H9 (cell line): ENCODE results near the gene RSF1. TPM values are rescaled to one million over a fixed set of nuclear protein-coding genes. Genes with fewer than 3 reads are reported as not detected.

Experiments
- DNase-seq: peaks from one replicate; pipeline ENCODE4 v3.0.0-alpha.2; 2017
- H2AFZ ChIP-seq: one replicate; pipeline ENCODE4 v1.6.1; 2013; ENCODE audit warnings: mild to moderate bottlenecking, low read length, control low read depth, moderate library complexity
- H2AK5ac ChIP-seq: 2 replicates; pipeline ENCODE4 v1.6.1; 2013; ENCODE audit warnings: low read length, control low read depth, mixed read lengths; ENCODE audit not compliant: insufficient read length
- H2BK120ac ChIP-seq: one replicate; pipeline ENCODE4 v1.6.1; 2013; ENCODE audit warnings: low read depth, mild to moderate bottlenecking, low read length, control low read depth, inconsistent platforms; ENCODE audit not compliant: poor library complexity, severe bottlenecking
- H2BK12ac ChIP-seq: 2 replicates; pipeline ENCODE4 v1.6.1; 2013; ENCODE audit warnings: low read length, control low read depth, mixed read lengths, low read depth; ENCODE audit not compliant: insufficient read length
- H2BK15ac ChIP-seq: 2 replicates; pipeline ENCODE4 v1.6.1; 2013; ENCODE audit warnings: low read depth, low read length, control low read depth
- H2BK20ac ChIP-seq: one replicate; pipeline ENCODE4 v1.6.1; 2013; ENCODE audit warnings: low read depth, mild to moderate bottlenecking, low read length, control low read depth, inconsistent platforms; ENCODE audit not compliant: poor library complexity, severe bottlenecking
- H2BK5ac ChIP-seq: 2 replicates; pipeline ENCODE4 v1.6.1; 2013; ENCODE audit warnings: low read length, control low read depth, mixed read lengths; ENCODE audit not compliant: insufficient read length
- H3K14ac ChIP-seq: 2 replicates; pipeline ENCODE4 v1.6.1; 2013; ENCODE audit warnings: low read length, control low read depth; ENCODE audit not compliant: insufficient read depth
- H3K18ac ChIP-seq: 2 replicates; pipeline ENCODE4 v1.6.1; 2013; ENCODE audit warnings: low read depth, mild to moderate bottlenecking, mixed read lengths, low read length, control low read depth; ENCODE audit not compliant: insufficient read length
- H3K23ac ChIP-seq: 2 replicates; pipeline ENCODE4 v1.6.1; 2013; ENCODE audit warnings: low read length, control low read depth, mixed read lengths, low read depth; ENCODE audit not compliant: insufficient read length
- H3K23me2 ChIP-seq: 2 replicates; pipeline ENCODE4 v1.6.1; 2013; ENCODE audit warnings: low read depth, mild to moderate bottlenecking, mixed read lengths, low read length, control low read depth; ENCODE audit not compliant: insufficient read length, poor library complexity, severe bottlenecking
- H3K27ac ChIP-seq: 2 replicates; pipeline ENCODE4 v1.5.1; 2013; ENCODE audit warnings: low read length, control low read depth, mixed read lengths, low read depth; ENCODE audit not compliant: insufficient read length
- H3K27me3 ChIP-seq: 2 replicates; pipeline ENCODE4 v1.6.1; 2013; ENCODE audit warnings: low read length, control low read depth, inconsistent platforms; ENCODE audit not compliant: insufficient read depth
- H3K4ac ChIP-seq: 2 replicates; pipeline ENCODE4 v1.6.1; 2013; ENCODE audit warnings: low read depth, mild to moderate bottlenecking, control low read depth, inconsistent platforms, low read length, moderate library complexity
- H3K4me1 ChIP-seq: 2 replicates; pipeline ENCODE4 v1.6.1; 2013; ENCODE audit warnings: low read length, control low read depth, inconsistent platforms; ENCODE audit not compliant: insufficient read depth
- H3K4me2 ChIP-seq: 2 replicates; pipeline ENCODE4 v1.6.1; 2013; ENCODE audit warnings: low read length, control low read depth, mixed read lengths; ENCODE audit not compliant: insufficient read length, insufficient read depth
- H3K56ac ChIP-seq: 2 replicates; pipeline ENCODE4 v1.6.1; 2013; ENCODE audit warnings: low read depth, mild to moderate bottlenecking, mixed read lengths, low read length, control low read depth; ENCODE audit not compliant: insufficient read length
- H3K79me1 ChIP-seq: 2 replicates; pipeline ENCODE4 v1.6.1; 2013; ENCODE audit warnings: low read depth, mild to moderate bottlenecking, moderate library complexity, low read length, control low read depth, inconsistent platforms; ENCODE audit not compliant: insufficient read depth, poor library complexity, severe bottlenecking
- H3K79me2 ChIP-seq: 2 replicates; pipeline ENCODE4 v1.6.1; 2013; ENCODE audit warnings: low read length, control low read depth, inconsistent platforms; ENCODE audit not compliant: insufficient read depth
- H3K9ac ChIP-seq: 2 replicates; pipeline ENCODE4 v1.6.1; 2013; ENCODE audit warnings: low read length, control low read depth, mixed read lengths; ENCODE audit not compliant: insufficient read length; ENCODE audit errors: extremely low read depth
- H3K9me3 ChIP-seq: one replicate; pipeline ENCODE4 v1.6.1; 2013; ENCODE audit warnings: low read depth, low read length, inconsistent platforms; ENCODE audit not compliant: control insufficient read depth
- H3T11ph ChIP-seq: one replicate; pipeline ENCODE4 v1.6.1; 2013; ENCODE audit warnings: mild to moderate bottlenecking, low read length, control low read depth, inconsistent platforms
- H4K20me1 ChIP-seq: one replicate; pipeline ENCODE4 v1.6.1; 2013; ENCODE audit not compliant: control insufficient read depth, insufficient read length, insufficient read depth
- H4K5ac ChIP-seq: 2 replicates; pipeline ENCODE4 v1.6.1; 2013; ENCODE audit warnings: low read depth, mild to moderate bottlenecking, mixed read lengths, low read length, control low read depth; ENCODE audit not compliant: insufficient read length
- H4K8ac ChIP-seq: replicated peaks from 2 replicates; pipeline ENCODE4 v1.6.1; 2013; ENCODE audit warnings: low read length, control low read depth, mixed read lengths, low read depth; ENCODE audit not compliant: insufficient read length
- H4K91ac ChIP-seq: 2 replicates; pipeline ENCODE4 v1.6.1; 2013; ENCODE audit warnings: low read depth, mild to moderate bottlenecking, moderate library complexity, mixed read lengths, low read length, control low read depth; ENCODE audit not compliant: insufficient read length
- H3K27ac Mint-ChIP-seq, 3 experiments: 2 replicates in 2 of 3; 3 replicates in 1 of 3; pipeline ENCODE4 v1.8.0; 2020 to 2021; ENCODE audit warnings: mixed read lengths in 3 of 3, mild to moderate bottlenecking in 1 of 3, moderate library complexity in 1 of 3
- H3K27me3 Mint-ChIP-seq: 2 replicates; pipeline ENCODE4 v1.8.0; 2021; ENCODE audit warnings: low read depth, mild to moderate bottlenecking, moderate library complexity, mixed read lengths
- H3K36me3 Mint-ChIP-seq, 3 experiments: 2 replicates in 2 of 3; 3 replicates in 1 of 3; pipeline ENCODE4 v1.8.0; 2020 to 2021; ENCODE audit warnings: low read depth in 3 of 3, mixed read lengths in 3 of 3; ENCODE audit not compliant: insufficient read depth in 1 of 3
- H3K4me1 Mint-ChIP-seq, 2 experiments: 2 replicates each; pipeline ENCODE4 v1.8.0; 2020; ENCODE audit warnings: mixed read lengths in 2 of 2
- H3K4me3 Mint-ChIP-seq, 2 experiments: 2 replicates in 1 of 2; 3 replicates in 1 of 2; pipeline ENCODE4 v1.8.0; 2020 to 2021; ENCODE audit warnings: mild to moderate bottlenecking in 2 of 2, mixed read lengths in 2 of 2, moderate library complexity in 1 of 2
- H3K9me3 Mint-ChIP-seq, 2 experiments: 2 replicates in 1 of 2; 3 replicates in 1 of 2; pipeline ENCODE4 v1.8.0; 2020; ENCODE audit warnings: mild to moderate bottlenecking in 2 of 2, mixed read lengths in 2 of 2, moderate library complexity in 1 of 2
- CTCF ChIP-seq: fragments of 200-600 bp; sonication (generic); conservative IDR thresholded peaks from 3 replicates; pipeline ENCODE4 v1.8.0; 2021; ENCODE audit warnings: antibody characterized with exemption, mild to moderate bottlenecking
- WGBS: extraction: QIAGEN DNeasy Blood & Tissue Kit; methylation state at CpG from one replicate; pipeline ENCODE4 v1.1.7; 2013; ENCODE audit warnings: missing lambda C conversion rate, low lambda C conversion rate, mixed read lengths; ENCODE audit not compliant: insufficient read length; ENCODE audit errors: extremely low coverage; 5-methylcytosine and 5-hydroxymethylcytosine counted together
- total RNA-seq: library from RNA; stranded (reverse); gene quantifications from 2 replicates; pipeline ENCODE4 v1.2.1, GENCODE V29; 2021

The RSF1 gene
- total RNA-seq, 1 experiment from 2014 or later: 82.6 TPM

GRCh38 chr11:77699425-77699824, 121.1 kb downstream of the RSF1 start:
- H3K9me3 ChIP-seq: no peaks in the 10 kb centered on the region
- no peaks in the 10 kb centered on the region for H3K79me2 ChIP-seq
- H3K79me1 ChIP-seq: no peaks in the 10 kb centered on the region
- no peak overlapping the region for H3K27ac ChIP-seq
- TF ChIP-seq CTCF: no peak
- H3K27me3 ChIP-seq: no peaks in the 10 kb centered on the region
- Mint-ChIP-seq H3K9me3 (no peaks in the 10 kb centered on the region), H3K4me1 (0 out of 4 replicates have a peak, but pooled peaks cover 0 to 3% of the 10 kb centered on the region in 2 experiments), H3K4me3 (no peak overlapping the region), H3K36me3 (peaks cover 18 to 64% (median 51%) of the 10 kb centered on the region in 3 experiments; a peak in 6 of 7 replicates), H3K27me3 (no peaks in the 10 kb centered on the region), H3K27ac (no peak overlapping the region)
- no peak overlapping the region for H2AFZ ChIP-seq
- no CpG with 5 or more reads among the region's 1 CpG for WGBS
- H2BK120ac ChIP-seq: no peak overlapping the region
- H4K5ac ChIP-seq: no peak overlapping the region
- no peak overlapping the region for H3K23ac ChIP-seq
- H3K4me2 ChIP-seq: no peak overlapping the region
- no peaks in the 10 kb centered on the region for H4K20me1 ChIP-seq
- DNase-seq: no peak
- no peak overlapping the region for H3K14ac ChIP-seq
- H3K9ac ChIP-seq: no peak overlapping the region
- H3T11ph ChIP-seq: no peak overlapping the region
- no peaks in the 10 kb centered on the region; the same call in 1 of the 2 replicates for H3K4me1 ChIP-seq
- H3K56ac ChIP-seq: no peak overlapping the region
- H3K4ac ChIP-seq: no peak overlapping the region
- H2BK15ac ChIP-seq: no peak overlapping the region
- no peak overlapping the region for H2BK5ac ChIP-seq
- no peak overlapping the region for H3K18ac ChIP-seq
- no peaks in the 10 kb centered on the region for H3K23me2 ChIP-seq
- no peak overlapping the region for H2BK20ac ChIP-seq
- no peak overlapping the region for H2BK12ac ChIP-seq
- no peak overlapping the region for H4K8ac ChIP-seq
- H2AK5ac ChIP-seq: no peak overlapping the region
- H4K91ac ChIP-seq: no peak overlapping the region
